ENCODE results near the gene UNC93B1.

The UNC93B1 gene

DNA sequence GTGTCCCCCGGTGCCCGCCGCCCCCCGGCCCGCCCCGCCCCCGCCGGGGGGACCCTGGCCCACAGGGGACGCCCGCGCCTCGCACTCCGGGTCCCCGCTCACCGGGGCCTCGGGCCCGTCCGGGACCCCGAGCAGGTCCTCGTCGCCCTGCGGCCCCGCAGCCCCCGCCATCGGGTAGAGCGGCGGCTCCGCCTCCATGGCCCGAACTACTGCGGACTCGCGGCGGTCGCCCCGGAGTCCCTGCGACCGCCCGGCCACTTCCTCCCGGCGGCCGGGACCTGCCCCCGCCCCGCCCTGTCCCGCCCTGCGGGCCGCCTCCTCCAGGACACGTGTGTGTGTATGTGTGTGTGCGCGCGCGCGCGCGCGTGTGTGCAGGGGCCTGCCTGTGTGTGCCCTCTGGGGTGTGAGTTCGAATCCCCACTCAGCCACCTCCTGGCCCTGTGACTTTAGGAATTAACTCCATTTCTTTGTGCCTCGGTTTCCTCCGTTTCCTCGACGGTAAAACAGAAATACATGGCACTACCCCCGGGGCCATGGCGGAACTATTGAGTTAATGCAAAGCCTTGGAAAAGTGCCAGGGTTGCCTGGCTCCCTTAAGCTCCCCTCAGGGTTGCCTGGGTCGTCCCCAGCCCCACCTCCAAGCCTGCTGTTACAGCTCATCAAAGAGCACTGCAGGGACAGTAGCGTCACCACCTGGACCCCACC, at the start of gene UNC93B1:
UNC93B1 (minus strand) TSS at position 252 of the 705 bp plus-strand sequence; CDS start at position 198, 54 bp downstream.
- DNase-seq (ENCODE audit: low spot score): peak; percentile 73

- no peak for DNase-seq (ENCODE audit: low spot score)
These were observed 49.2 kb upstream of the UNC93B1 start for GRCh38 chr11:68053117-68053516.

DNA sequence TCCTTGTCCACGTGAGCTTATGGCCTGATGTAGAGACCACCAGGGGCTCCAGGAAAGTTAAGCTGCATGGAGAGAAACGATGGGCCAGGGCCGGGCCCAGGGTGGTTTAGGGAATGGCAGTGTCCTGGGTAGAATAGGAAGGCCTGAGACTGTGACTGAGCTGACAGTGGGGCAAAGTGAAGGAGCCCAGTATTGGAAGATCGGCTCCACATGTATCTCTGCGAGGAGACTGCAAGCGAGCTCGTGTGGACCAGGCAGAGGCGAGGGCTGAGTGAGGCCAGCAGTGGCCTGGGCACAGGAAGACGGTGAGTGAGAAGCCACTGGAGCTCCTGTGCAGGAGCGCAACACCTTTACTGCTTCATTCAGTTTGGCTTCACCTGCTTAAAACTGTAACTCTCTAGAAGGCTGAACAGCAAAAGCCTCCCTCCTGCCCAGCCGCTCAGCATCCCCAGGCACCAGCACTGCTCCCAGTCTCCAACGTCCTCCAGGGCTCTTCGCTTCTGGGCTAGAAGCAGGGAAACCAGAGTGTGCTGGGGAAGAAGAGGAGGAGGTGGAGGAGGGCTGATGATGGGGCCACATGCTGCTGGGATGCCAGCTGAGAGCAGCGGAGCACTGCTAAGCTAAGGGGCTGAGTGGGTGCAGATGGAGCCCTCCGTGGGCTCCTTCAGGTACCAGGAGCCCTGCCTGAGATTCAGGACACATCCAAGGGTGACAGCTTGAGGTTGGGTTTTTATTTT, 48.4 kb upstream of the UNC93B1 start:
- DNase-seq (ENCODE audit: low spot score): no peak

DNA sequence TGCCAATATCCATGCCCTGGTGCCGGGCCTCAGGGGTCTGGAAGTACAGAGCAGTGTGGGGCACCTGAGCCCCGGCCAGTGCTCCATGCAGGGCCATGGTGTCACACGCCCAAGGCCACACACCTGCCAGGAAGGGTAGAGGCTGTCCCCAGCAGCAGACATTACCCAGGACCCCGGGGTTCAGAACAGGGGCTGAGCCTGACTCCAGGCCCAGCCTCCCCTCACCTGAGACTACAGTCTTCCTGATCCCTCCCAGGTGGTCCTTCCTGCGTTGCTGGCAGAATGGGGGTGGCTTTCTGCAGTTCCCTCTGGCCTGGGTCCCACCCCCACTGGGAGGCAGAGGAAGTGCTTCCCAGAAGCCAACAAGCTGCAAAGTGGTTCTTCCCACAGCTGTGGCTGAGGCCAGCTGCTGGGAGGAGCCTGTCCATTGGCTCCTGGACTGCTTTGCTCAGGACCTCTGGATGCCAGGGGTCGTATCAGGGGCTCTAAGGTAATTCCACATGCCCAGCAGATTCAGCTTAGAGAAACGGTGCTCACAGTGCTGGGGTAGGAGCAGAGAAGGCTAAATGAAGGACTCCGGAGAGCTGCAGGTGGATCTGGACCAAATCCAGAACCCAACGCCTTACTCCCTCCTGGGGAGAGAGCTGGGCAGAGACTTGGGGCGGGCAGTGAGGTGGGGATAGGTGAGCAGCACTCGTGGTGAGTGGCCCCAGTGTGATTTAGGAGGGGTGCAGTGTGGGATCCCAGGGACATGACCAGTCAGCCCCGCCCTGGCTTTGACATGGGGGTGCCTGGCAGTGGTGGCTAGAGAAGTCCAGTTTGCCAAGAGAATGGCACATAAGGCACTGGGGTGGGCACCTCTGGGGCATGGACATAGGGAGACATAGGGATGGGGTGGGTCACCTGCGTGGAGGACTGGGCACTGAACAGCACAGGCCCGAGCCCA, 47.6 kb upstream of the UNC93B1 start:
- DNase-seq (ENCODE audit: low spot score): no peak

DNA sequence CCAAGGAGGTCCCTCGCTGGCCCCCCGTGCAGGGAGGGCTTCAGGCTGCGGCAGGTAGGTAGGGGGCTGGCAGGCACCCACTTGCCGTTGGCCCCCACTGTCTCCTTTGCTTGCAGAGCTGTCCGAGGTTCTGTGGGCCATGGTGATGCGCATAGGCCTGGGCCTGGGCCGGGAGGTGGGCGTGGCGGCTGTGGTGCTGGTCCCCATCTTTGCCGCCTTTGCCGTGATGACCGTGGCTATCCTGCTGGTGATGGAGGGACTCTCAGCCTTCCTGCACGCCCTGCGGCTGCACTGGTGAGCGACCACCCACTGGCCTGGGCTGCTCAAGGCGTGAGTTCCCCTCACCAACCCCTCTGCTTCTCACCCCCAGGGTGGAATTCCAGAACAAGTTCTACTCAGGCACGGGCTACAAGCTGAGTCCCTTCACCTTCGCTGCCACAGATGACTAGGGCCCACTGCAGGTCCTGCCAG, 46.5 kb upstream of the UNC93B1 start:
- no peak for DNase-seq (ENCODE audit: low spot score)

DNA sequence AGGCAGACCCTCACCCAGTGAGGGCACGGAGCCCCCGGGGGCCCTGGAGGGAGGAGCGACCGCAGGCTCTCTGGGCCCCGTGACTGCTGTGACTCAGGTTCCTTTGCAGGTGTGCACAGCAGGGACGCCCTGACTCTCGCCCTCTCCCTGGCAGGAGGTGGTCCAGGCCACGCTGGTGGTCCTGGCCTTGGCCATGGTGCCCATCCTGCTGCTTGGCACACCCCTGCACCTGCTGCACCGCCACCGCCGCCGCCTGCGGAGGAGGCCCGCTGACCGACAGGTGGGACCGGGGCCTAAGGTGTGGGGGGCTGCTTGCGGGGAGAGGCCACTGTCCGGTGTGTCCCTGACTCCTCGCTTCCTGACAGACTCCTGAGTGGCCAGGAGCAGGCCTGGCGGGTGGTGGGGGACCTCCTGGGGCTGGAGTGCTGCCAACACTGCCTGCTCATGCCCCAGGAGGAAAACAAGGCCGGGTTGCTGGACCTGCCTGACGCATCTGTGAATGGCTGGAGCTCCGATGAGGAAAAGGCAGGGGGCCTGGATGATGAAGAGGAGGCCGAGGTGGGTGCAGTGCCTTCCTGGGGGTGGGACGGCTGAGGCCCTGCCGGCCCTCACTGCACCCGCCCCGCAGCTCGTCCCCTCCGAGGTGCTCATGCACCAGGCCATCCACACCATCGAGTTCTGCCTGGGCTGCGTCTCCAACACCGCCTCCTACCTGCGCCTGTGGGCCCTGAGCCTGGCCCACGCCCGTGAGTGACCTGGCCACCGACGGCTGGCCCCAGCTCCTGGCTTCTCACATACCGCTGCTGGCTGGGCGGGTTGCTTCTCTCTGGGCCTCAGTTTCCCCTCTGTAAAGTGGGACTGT, 45.8 kb upstream of the UNC93B1 start:
- DNase-seq (ENCODE audit: low spot score): no peak

GRCh38 chr11:68048681-68049508, 45.0 kb upstream of the UNC93B1 start:
- DNase-seq (ENCODE audit: low spot score): no peak

- no peak for DNase-seq (ENCODE audit: low spot score)
These were observed 43.8 kb upstream of the UNC93B1 start for GRCh38 chr11:68047437-68048290.

DNA sequence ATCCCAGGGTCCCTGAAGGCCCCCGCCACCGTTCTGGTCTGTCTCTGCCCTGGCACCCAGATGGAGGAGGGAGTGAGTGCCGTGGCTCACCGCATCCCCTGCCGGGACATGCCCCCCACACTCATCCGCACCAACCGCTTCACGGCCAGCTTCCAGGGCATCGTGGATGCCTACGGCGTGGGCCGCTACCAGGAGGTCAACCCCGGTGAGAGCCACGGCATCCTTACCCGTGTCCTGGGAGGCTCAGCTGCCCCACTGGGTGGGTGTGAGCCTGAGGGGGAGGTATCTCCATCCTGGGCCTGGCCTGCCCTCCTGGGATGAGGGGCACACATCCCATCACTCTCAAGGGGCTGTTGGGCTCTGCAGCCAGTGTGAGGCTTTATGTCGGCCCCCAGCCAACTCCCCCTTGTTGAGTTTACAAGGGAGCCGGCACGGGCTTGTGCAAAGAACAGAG, 41.0 kb upstream of the UNC93B1 start:
- no peak for DNase-seq (ENCODE audit: low spot score)

GRCh38 chr11:68044145-68044813, 40.4 kb upstream of the UNC93B1 start:
- DNase-seq (ENCODE audit: low spot score): no peak

DNA sequence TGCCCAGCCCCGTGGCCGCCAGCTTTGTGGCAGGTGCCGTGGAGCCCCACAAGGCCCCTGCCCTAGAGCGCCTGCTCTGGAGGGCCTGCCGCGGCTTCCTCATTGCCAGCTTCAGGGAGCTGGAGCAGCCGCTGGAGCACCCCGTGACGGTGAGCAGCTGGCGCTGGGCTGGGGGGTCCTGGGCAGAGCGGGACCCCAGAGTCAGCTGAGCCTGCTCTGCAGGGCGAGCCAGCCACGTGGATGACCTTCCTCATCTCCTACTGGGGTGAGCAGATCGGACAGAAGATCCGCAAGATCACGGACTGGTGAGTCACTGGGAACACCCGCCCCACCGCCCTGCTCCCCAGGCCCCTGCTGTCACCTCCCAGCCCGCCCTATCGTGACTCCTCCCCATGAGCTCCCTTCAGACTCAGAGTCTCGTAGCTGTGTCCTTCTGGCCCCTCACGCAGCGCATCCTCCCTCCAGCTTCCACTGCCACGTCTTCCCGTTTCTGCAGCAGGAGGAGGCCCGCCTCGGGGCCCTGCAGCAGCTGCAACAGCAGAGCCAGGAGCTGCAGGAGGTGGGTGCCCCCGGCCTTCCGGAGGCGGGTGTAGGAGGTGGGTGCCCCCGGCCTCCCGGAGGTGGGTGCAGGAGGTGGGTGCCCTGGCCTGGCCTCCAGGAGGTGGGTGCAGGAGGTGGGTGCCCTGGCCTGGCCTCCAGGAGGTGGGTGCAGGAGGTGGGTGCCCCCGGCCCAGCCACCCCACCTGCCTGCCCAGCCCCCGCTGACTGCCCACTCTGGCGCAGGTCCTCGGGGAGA, 39.6 kb upstream of the UNC93B1 start:
- DNase-seq (ENCODE audit: low spot score): peak; percentile 33

- no peak for DNase-seq (ENCODE audit: low spot score)
These were observed 39.1 kb upstream of the UNC93B1 start for GRCh38 chr11:68043029-68043348.

GRCh38 chr11:68042219-68043028, 38.5 kb upstream of the UNC93B1 start:
- no peak for DNase-seq (ENCODE audit: low spot score)

DNA sequence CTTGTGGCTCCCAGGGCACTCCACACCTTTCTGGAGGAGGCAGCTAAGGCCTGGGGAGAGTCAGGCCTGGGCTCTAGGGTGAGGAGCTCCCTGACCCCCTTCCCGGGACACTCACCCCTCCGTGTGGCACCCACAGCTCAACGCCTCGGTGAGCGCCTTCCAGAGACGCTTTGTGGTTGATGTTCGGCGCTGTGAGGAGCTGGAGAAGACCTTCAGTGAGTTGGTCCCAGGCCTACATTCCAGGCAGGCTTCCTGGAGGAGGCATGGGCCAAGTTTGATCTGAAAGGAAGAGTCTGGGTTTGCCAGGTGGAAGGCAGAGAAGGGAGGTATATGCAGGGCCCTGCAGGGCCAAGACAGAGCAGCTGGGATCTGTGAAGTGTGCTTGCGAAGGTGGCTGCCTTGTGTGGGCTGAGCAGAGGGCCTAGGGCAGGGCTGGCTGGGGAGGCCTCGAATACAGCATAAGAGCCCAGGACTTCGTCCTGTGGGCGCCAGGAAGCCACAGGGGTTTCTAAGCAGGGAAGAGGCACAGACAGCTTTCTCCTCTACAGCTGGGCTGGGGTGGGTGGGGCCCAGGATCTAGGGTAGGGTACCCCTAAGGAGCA, 37.8 kb upstream of the UNC93B1 start:
- no peak for DNase-seq (ENCODE audit: low spot score)

- DNase-seq (ENCODE audit: low spot score): no peak
These were observed 37.2 kb upstream of the UNC93B1 start for GRCh38 chr11:68040957-68041591.

Measured in hematopoietic multipotent progenitor cell treated with erythropoietin and hydrocortisone succinate and interleukin-3 and kit ligand, for 15 days (in vitro differentiated cells).